ENCODE results near the gene APH1B.
A peak's percentile ranks its signal among the peaks of the same experiment; 100 is the strongest.

DNA sequence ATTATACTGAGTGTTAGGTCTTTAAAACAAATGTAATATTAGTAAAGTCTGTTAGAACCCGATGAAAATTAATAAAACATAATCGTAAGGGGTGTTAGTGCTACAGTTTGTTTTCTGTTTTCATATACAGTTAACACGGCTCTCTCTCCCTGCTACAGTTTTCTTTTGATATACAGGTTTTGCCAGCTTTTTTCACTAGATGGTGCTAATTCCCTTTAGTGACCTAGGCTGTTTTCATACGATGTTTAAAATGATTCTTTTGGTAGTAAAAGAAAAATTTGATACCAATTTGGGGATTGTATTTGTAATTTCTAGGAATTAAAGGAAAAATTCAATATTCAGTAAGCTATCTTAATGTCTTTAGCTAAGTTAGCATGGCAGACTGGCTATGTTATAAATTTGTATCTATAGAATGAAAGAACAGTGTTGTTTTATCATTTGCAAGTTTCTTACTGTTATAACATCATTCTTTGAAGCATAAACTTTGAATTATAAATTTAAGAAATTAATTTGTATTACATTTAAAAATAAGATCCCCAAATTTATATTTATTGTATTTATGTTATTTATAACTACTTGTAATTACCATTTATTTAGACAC is 11.5 kb downstream of the APH1B start:
- no peak for TF ChIP-seq EP300 (IDR thresholded peaks at IDR 0.05)
- TF ChIP-seq CTCF (IDR thresholded peaks at IDR 0.05), result peak; percentile 13 to 66 (median 52)

All from sigmoid colon (tissue), 4 donors.